IMR-90 (cell line): ENCODE data around the gene WIPI1. TPM values are rescaled to one million over a fixed set of nuclear protein-coding genes. Genes with fewer than 3 reads are reported as not detected.

Source experiments
- FOS ChIP-seq: fragments of 150-350 bp; IDR thresholded peaks from 2 replicates; pipeline ENCODE4 v1.6.1; 2016; ENCODE audit warnings: low read depth, low read length
- RCOR1 ChIP-seq: IDR thresholded peaks from 2 replicates; pipeline ENCODE4 v1.6.1; 2012; ENCODE audit warnings: mild to moderate bottlenecking, low read length, improper control_type of control experiment; ENCODE audit not compliant: insufficient replicate concordance
- SMC3 ChIP-seq: fragments of 150-350 bp; IDR thresholded peaks from 2 replicates; pipeline ENCODE4 v1.6.1; 2016; ENCODE audit warnings: low read depth, mild to moderate bottlenecking, antibody characterized with exemption, low read length, moderate library complexity
- polyA plus RNA-seq, 3 experiments: library from polyadenylated mRNA; depleted of rRNA; stranded (reverse); fragments of >200 nt; gene quantifications; 2 replicates each; pipeline ENCODE4 v1.2.3, GENCODE V29; 2012; ENCODE audit warnings: low replicate concordance in 1 of 3
- total RNA-seq: library from RNA; depleted of rRNA; stranded (reverse); fragments of >200 nt; gene quantifications from 2 replicates; pipeline ENCODE4 v1.2.3, GENCODE V29; 2012
- TF ChIP-seq, protein P1 (sequence below): fragments of 150-350 bp; IDR thresholded peaks from 2 replicates; pipeline ENCODE4 v1.6.1; 2016; ENCODE audit warnings: low read depth, mild to moderate bottlenecking, low read length, moderate library complexity, borderline replicate concordance

Gene WIPI1
- total and polyA plus RNA-seq, 2 of the 4 experiments (the other 2 are of a cell fraction) = 78.6 to 129 TPM

DNA sequence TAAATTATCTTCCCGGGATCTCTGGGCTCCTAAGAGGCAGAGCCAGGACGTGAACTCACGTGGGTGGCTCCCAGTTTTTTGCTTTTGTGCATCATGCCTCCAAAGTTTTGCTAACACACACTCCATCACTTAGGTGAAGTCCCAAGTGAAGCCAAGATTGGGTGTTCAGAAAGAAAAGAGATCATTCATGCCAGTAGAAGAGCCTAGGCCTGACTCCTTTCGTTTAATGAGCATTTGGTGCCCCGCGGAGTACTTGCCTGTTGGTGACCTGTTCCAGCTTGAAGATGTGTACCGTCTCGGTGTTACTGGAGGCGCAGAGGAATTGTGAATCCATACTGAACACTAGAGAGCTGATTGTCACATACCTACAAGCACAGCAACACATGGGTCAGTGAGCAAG, 24.1 kb downstream of the WIPI1 start (continued):
- TF ChIP-seq RCOR1 = no peak
- no peak for TF ChIP-seq SMC3
- TF ChIP-seq, protein P1, sequence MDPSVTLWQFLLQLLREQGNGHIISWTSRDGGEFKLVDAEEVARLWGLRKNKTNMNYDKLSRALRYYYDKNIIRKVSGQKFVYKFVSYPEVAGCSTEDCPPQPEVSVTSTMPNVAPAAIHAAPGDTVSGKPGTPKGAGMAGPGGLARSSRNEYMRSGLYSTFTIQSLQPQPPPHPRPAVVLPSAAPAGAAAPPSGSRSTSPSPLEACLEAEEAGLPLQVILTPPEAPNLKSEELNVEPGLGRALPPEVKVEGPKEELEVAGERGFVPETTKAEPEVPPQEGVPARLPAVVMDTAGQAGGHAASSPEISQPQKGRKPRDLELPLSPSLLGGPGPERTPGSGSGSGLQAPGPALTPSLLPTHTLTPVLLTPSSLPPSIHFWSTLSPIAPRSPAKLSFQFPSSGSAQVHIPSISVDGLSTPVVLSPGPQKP = no peak
- no peak for TF ChIP-seq FOS
